ENCODE measurements around the gene TSSC4.

- TF ChIP-seq CTCF (IDR thresholded peaks at IDR 0.05), result no peak
- no peak for TF ChIP-seq POLR2A (IDR thresholded peaks at IDR 0.05)
Measured at GRCh38 chr11:2435288-2436012, 34.9 kb downstream of the TSSC4 start.

Measured in right lobe of liver (tissue), 4 donors.